HFFc6 (cell line): ENCODE data around the gene MEIKIN. TPM values are rescaled to one million over a fixed set of nuclear protein-coding genes. Genes with fewer than 3 reads are reported as not detected.

Experiments
- DNase-seq: peaks from one replicate; pipeline ENCODE4 v3.0.0-alpha.2; 2018
- H3K27ac Mint-ChIP-seq: 2 replicates; pipeline ENCODE4 v1.8.0; 2020; ENCODE audit warnings: mild to moderate bottlenecking, mixed read lengths
- H3K27me3 Mint-ChIP-seq: 2 replicates; pipeline ENCODE4 v1.8.0; 2021; ENCODE audit warnings: mild to moderate bottlenecking, moderate library complexity, mixed read lengths; ENCODE audit not compliant: insufficient read depth
- H3K36me3 Mint-ChIP-seq: 2 replicates; pipeline ENCODE4 v1.8.0; 2021; ENCODE audit warnings: low read depth, mixed read lengths
- H3K4me1 Mint-ChIP-seq: 2 replicates; pipeline ENCODE4 v1.8.0; 2020; ENCODE audit warnings: low read depth, mixed read lengths
- H3K4me3 Mint-ChIP-seq: 2 replicates; pipeline ENCODE4 v1.8.0; 2020; ENCODE audit warnings: mild to moderate bottlenecking, moderate library complexity, mixed read lengths
- H3K9me3 Mint-ChIP-seq: 2 replicates; pipeline ENCODE4 v1.8.0; 2020; ENCODE audit warnings: mild to moderate bottlenecking, mixed read lengths
- CTCF ChIP-seq: fragments of 200-600 bp; sonication (generic); IDR thresholded peaks from 2 replicates; pipeline ENCODE4 v1.5.0; 2021; ENCODE audit warnings: antibody characterized with exemption, mild to moderate bottlenecking
- long read RNA-seq: library from polyadenylated mRNA; unstranded; transcript quantifications from one replicate; pipeline ENCODE4 v2.0.0, GENCODE V29; 2019
- total RNA-seq, 6 experiments: library from RNA; stranded (reverse); fragmentation: NEBNext Ultra II Directional; extraction: Animal tissue kit (Norgen Biotek cat#: 25700); gene quantifications; 2 replicates in 1 of 6; 3 replicates in 5 of 6; pipeline ENCODE4 v1.2.3, GENCODE V29; 2021

MEIKIN gene, protein sequence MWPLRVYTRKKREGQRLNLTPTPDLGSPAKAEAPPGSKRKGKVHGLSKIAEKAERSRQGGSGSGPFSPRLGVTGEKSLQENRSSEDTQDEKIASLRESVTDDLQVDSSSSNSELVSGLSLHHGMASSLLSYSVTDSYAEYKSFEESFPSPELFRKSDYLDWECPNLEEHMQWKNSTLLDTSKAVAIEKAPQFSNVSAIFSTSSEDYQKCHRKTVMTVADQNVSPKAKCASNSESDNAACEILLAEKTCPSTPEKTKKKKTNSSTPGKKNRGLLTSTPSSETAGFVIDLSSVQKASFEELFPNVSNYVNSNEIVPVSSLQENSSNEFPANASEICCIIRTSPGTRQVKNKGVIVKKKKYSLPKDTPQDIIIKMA
- total RNA-seq, result not detected
- long read RNA-seq, result 0 reads

DNA sequence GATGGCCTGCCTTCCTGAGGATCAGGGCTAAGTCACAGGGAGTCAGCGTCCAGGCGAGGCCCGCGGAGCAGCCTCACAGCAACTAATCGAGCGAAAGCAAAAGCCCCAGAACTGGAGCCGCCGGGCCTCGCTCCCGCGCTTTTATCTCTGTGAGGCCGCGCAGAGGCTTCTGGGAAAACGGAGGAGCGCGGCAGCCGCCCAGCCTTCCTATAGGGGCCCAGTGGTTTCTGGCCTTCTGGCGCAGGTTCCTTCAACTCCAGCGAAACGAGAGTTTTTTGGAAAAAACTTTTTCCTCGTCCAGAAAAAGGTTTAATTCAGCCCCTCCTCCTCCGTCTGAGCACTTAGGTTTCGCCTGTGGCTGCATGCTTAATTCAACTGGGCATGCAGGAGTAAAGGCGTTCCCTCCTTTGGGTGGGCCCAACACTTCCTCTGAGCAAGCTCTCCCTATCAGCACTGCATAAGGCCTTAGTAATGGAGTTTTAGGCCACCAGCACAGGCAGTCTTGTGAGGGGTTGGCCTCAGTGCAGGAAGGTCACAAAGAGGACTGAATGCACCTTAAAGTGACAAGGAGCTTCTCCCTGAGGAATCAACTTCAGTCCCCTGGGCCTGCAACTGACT lies at the start of gene MEIKIN:
TSS of gene MEIKIN (minus strand) at position 113 of the 618 bp plus-strand sequence. CDS start 158 bp downstream, outside the sequence.
- Mint-ChIP-seq H3K4me3 (no peak within 1 kb of the TSS), H3K27ac (no peak within 1 kb of the TSS), H3K9me3 (no peaks in the 10 kb centered on the region), H3K4me1 (no peaks in the 10 kb centered on the region), H3K36me3 (no peaks in the 10 kb centered on the region), H3K27me3 (peaks cover 8% of the 10 kb centered on the region)
- DNase-seq, result no peak
- no peak for TF ChIP-seq CTCF

DNA sequence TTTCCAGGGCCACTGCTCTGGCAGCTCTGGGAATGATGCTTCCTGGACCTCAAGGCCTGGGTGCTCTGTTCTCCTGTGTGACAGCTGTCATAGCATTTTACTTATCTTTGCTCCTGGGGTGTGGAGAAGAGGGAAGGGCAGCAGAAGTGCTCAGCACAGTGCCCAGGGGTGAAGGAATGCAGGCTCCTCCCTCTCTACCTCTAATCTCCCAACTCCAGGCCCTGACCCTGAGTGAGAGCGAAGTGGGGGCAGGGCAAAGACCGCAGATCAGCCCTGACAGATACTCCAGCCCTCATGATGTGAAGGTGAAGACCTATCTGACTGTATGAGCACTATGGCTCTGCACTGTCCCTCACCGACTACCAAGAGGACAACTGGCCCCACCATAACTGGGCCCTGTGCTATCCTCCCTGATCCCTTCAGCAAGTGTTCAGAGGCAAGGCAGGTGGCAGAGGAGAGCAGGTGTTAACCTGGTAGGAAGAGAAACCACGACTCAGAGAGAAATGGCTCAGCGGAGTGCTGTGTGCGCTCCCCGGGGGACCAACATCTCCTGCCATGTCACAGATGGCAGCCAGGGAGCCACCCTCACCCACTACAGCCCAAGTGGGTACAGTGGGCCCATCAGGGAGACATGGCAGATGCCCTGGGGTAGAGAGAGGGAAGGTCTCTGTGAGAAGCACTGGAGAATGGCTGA lies 49.2 kb upstream of the MEIKIN start:
- DNase-seq, result no peak
- Mint-ChIP-seq H3K4me3 (no peak overlapping the region), H3K9me3 (no peaks in the 10 kb centered on the region), H3K27me3 (peaks cover 17% of the 10 kb centered on the region), H3K27ac (no peak overlapping the region), H3K4me1 (no peaks in the 10 kb centered on the region), H3K36me3 (no peaks in the 10 kb centered on the region)
- TF ChIP-seq CTCF, result no peak

- no peak overlapping the region for H3K27ac Mint-ChIP-seq
- no peaks in the 10 kb centered on the region for H3K36me3 Mint-ChIP-seq
- H3K27me3 Mint-ChIP-seq, result peaks cover 17% of the 10 kb centered on the region
- no peaks in the 10 kb centered on the region for H3K4me1 Mint-ChIP-seq
- TF ChIP-seq CTCF, result no peak
- H3K4me3 Mint-ChIP-seq, result no peak overlapping the region
- H3K9me3 Mint-ChIP-seq, result no peaks in the 10 kb centered on the region
- DNase-seq, result no peak
Measured at GRCh38 chr5:131994090-131994489, 48.6 kb upstream of the MEIKIN start.

DNA sequence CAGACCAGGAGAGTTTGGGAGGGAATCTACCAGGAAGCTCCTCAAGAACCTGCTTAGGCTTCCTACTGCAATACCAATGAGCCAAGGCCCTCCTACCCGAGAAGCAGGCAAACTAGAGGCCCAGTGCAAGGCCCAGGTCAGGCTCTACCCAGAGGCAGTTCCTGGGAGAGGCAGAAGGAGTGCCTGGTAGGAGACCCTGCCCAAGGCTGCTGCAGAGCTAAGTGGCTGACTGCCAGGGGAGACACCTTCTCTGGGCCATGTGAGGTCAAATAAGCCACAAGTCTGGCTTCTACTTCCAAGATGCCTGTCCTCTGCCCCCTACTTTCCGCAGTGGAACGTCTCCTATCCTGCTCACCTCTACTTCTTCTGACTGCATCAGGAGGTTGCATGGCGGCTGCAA lies 48.2 kb upstream of the MEIKIN start:
- TF ChIP-seq CTCF, result no peak
- H3K9me3 Mint-ChIP-seq, result no peaks in the 10 kb centered on the region
- H3K4me3 Mint-ChIP-seq, result no peak overlapping the region
- no peak overlapping the region for H3K27ac Mint-ChIP-seq
- H3K4me1 Mint-ChIP-seq, result no peaks in the 10 kb centered on the region
- no peaks in the 10 kb centered on the region for H3K36me3 Mint-ChIP-seq
- peaks cover 15% of the 10 kb centered on the region for H3K27me3 Mint-ChIP-seq
- DNase-seq, result no peak

GRCh38 chr5:131992370-131992769 lies 46.9 kb upstream of the MEIKIN start:
- no peaks in the 10 kb centered on the region for H3K4me1 Mint-ChIP-seq
- H3K27me3 Mint-ChIP-seq, result peaks cover 15% of the 10 kb centered on the region
- TF ChIP-seq CTCF, result no peak
- no peaks in the 10 kb centered on the region for H3K9me3 Mint-ChIP-seq
- H3K27ac Mint-ChIP-seq, result no peak overlapping the region
- no peak overlapping the region for H3K4me3 Mint-ChIP-seq
- DNase-seq, result no peak
- H3K36me3 Mint-ChIP-seq, result no peaks in the 10 kb centered on the region
